Measurements from ENCODE around the gene ECE1.

DNA sequence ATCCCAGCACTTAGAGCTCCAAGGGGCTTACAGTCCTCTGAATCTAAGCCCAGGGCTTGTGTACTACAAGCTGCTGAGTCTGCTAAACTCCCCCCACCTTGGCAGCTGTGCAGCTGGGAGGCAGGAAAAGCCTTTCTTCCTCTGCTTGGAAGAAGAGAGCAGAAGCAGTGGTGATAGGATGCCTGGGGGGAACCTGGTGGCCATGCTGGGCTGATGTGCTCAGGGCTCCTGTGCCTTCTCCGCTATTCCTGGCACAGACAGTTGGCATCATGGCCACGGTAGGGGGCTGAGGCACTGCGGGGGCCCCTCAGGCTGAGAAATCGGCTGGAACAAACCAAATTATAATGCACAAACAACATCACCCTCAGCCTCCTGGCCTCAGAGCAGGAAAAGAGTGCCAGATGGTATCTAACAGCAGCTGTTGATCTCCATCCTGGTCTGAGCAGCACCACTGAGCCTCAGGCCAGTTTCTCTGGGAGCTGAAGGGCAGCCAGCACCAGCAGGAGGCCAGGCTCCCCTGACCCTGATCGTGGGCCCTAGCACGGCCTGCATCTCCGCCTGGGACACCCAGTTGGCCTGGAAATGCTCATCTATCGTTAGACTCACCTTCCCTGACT is 35.8 kb downstream of the ECE1 start:
- TF ChIP-seq, protein P1, sequence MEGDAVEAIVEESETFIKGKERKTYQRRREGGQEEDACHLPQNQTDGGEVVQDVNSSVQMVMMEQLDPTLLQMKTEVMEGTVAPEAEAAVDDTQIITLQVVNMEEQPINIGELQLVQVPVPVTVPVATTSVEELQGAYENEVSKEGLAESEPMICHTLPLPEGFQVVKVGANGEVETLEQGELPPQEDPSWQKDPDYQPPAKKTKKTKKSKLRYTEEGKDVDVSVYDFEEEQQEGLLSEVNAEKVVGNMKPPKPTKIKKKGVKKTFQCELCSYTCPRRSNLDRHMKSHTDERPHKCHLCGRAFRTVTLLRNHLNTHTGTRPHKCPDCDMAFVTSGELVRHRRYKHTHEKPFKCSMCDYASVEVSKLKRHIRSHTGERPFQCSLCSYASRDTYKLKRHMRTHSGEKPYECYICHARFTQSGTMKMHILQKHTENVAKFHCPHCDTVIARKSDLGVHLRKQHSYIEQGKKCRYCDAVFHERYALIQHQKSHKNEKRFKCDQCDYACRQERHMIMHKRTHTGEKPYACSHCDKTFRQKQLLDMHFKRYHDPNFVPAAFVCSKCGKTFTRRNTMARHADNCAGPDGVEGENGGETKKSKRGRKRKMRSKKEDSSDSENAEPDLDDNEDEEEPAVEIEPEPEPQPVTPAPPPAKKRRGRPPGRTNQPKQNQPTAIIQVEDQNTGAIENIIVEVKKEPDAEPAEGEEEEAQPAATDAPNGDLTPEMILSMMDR (IDR thresholded peaks at IDR 0.05) = no peak
- TF ChIP-seq EP300 (IDR thresholded peaks at IDR 0.05) (no peak), POLR2A (IDR thresholded peaks at IDR 0.05) (no peak), POLR2AphosphoS5 (IDR thresholded peaks at IDR 0.05) (no peak)
